GM12878 (cell line): Measurements from ENCODE around the gene PKNOX1. TPM values are rescaled to one million over a fixed set of nuclear protein-coding genes. Genes with fewer than 3 reads are reported as not detected.
"Not testable (repeated sequence)": the region's sequence is repeated elsewhere in the genome, so short reads cannot be mapped to it uniquely, and the experiment has no call there.

Experiments
- ATAC-seq: fragments of 200-7000 bp; cut with Tn5 transposase; 3 replicates; pipeline ENCODE4 v1.9.1; 2020; ENCODE audit warnings: mild to moderate bottlenecking, moderate library complexity
- BruUV-seq: library from RNA; stranded (reverse); fragments of 400-500 nt; replicated peaks from 2 replicates; lab custom pipeline; 2021; lab: Mats Ljungman, UMichigan
- CTCF ChIA-PET: fragments of 300-600 bp; sonication (Branson Sonifier 250); formaldehyde crosslinking; extraction: SDS; loops from one replicate; lab custom pipeline; 2021; ENCODE audit warnings: inconsistent platforms; lab: Yijun Ruan, JAX
- POLR2A ChIA-PET: fragments of 350-600 bp; formaldehyde crosslinking; extraction: SDS; loops from one replicate; lab custom pipeline; 2021; ENCODE audit warnings: inconsistent platforms; lab: Charles Lee
- RAD21 ChIA-PET: fragments of 300-600 bp; sonication (Branson Sonifier 250); formaldehyde crosslinking; loops from one replicate; lab custom pipeline; 2023; ENCODE audit warnings: antibody characterized with exemption; ENCODE audit not compliant: unreplicated experiment; lab: Charles Lee
- SMC1A ChIA-PET: fragments of 300-600 bp; sonication (Branson Sonifier 250); formaldehyde crosslinking; loops from one replicate; lab custom pipeline; 2023; ENCODE audit not compliant: unreplicated experiment, uncharacterized antibody; lab: Charles Lee
- DNase-seq: peaks from one replicate; pipeline ENCODE4 v3.0.0-alpha.2; 2011; ENCODE audit warnings: low read depth, low spot score
- FAIRE-seq: peaks from 3 replicates; lab custom pipeline; 2011; peaks lifted over from hg19 to GRCh38; lab: Jason Lieb, UNC
- H2AFZ ChIP-seq: 2 replicates; pipeline ENCODE4 v1.6.0; 2011; ENCODE audit warnings: low read depth, low read length, control low read depth; ENCODE audit not compliant: control insufficient read depth
- H3K27ac ChIP-seq: 2 replicates; pipeline ENCODE4 v1.5.1; 2011; ENCODE audit warnings: control low read depth; ENCODE audit not compliant: control insufficient read depth, insufficient read depth
- H3K27me3 ChIP-seq, 2 experiments: replicated peaks in 1 of 2; 2 replicates each; pipeline versions ENCODE4 v1.6.0 to v1.6.1; 2011; ENCODE audit warnings: low read length in 1 of 2; ENCODE audit not compliant: control insufficient read depth in 2 of 2, insufficient read depth in 2 of 2
- H3K36me3 ChIP-seq, 2 experiments: 2 replicates each; pipeline ENCODE4 v1.5.1; 2011; ENCODE audit warnings: low read length in 1 of 2; ENCODE audit not compliant: control insufficient read depth in 2 of 2, insufficient read depth in 2 of 2
- H3K4me1 ChIP-seq: 2 replicates; pipeline ENCODE4 v1.6.1; 2011; ENCODE audit warnings: mild to moderate bottlenecking, low read length, moderate library complexity, mixed read lengths; ENCODE audit not compliant: control insufficient read depth, insufficient read depth
- H3K4me2 ChIP-seq: 2 replicates; pipeline ENCODE4 v1.6.0; 2011; ENCODE audit warnings: control low read depth; ENCODE audit not compliant: control insufficient read depth, insufficient read depth
- H3K4me3 ChIP-seq: fragments of 200-600 bp; sonication (generic); 2 replicates; pipeline ENCODE4 v1.5.1; 2016
- H3K79me2 ChIP-seq: 2 replicates; pipeline ENCODE4 v1.6.0; 2011; ENCODE audit warnings: low read length; ENCODE audit not compliant: control insufficient read depth, insufficient read depth
- H3K9ac ChIP-seq: 2 replicates; pipeline ENCODE4 v1.8.0; 2011; ENCODE audit warnings: low read length, control low read depth, mixed read lengths; ENCODE audit not compliant: control insufficient read depth, insufficient read depth
- H3K9me3 ChIP-seq: replicated peaks from 3 replicates; pipeline ENCODE4 v1.5.1; 2011; ENCODE audit warnings: mild to moderate bottlenecking, low read length; ENCODE audit not compliant: control insufficient read depth, insufficient read depth
- H4K20me1 ChIP-seq: 2 replicates; pipeline ENCODE4 v1.6.0; 2011; ENCODE audit not compliant: control insufficient read depth, insufficient read depth
- E2F8 ChIP-seq: fragments of 450-650 bp; IDR thresholded peaks from 2 replicates; pipeline ENCODE4 v1.6.1; 2018; ENCODE audit warnings: mild to moderate bottlenecking, low read depth, moderate library complexity; ENCODE audit not compliant: partially characterized antibody
- PKNOX1 ChIP-seq: fragments of 450-650 bp; IDR thresholded peaks from 2 replicates; pipeline ENCODE4 v1.6.1; 2016; ENCODE audit warnings: mild to moderate bottlenecking
- RELB ChIP-seq: fragments of 450-650 bp; IDR thresholded peaks from 2 replicates; pipeline ENCODE4 v1.6.1; 2017; ENCODE audit warnings: low read depth, mild to moderate bottlenecking, moderate library complexity
- WGBS: methylation state at CpG from one replicate; pipeline ENCODE4 v1.1.6; 2016; ENCODE audit warnings: low lambda C conversion rate; ENCODE audit not compliant: insufficient replicate concordance, insufficient coverage; ENCODE audit errors: missing lambda C conversion rate; 5-methylcytosine and 5-hydroxymethylcytosine counted together
- in situ Hi-C: fragments of 300-500 bp; cut with MboI; formaldehyde crosslinking; loops from 9 replicates; pipeline ENCODE4 v1.14.3; 2018; ENCODE audit warnings: mixed read lengths
- intact Hi-C: fragments of 100-400 bp; cut with micrococcal nuclease; formaldehyde crosslinking; loops from one replicate; pipeline ENCODE4 v1.14.2; 2022; ENCODE audit not compliant: unreplicated experiment
- polyA plus RNA-seq, 11 experiments: library from polyadenylated mRNA; depleted of rRNA in 4 of 11; unstranded in 6 of 11; stranded (reverse) in 5 of 11; fragments of >200 nt; fragmentation: Nextera tagmentation in 4 of 11; fragmentation: Illumina TruSeq in 1 of 11; extraction: Ambion mirVana in 4 of 11; extraction: Trizol in 1 of 11; gene quantifications; 1 replicate in 1 of 11; 2 replicates in 10 of 11; pipeline versions ENCODE4 v1.2.1 to v1.2.3, GENCODE V29; 2011 to 2016; ENCODE audit warnings: inconsistent platforms in 2 of 11, missing spikeins in 2 of 11, low read depth in 1 of 11
- total RNA-seq, 4 experiments: library from RNA; depleted of rRNA in 3 of 4; stranded (reverse); fragments of >200 nt in 3 of 4; fragmentation: Illumina TruSeq in 1 of 4; extraction: Trizol in 1 of 4; gene quantifications; 2 replicates each; pipeline versions ENCODE4 v1.2.1 to v1.2.3, GENCODE V29; 2013 to 2021

The PKNOX1 gene
- total and polyA plus RNA-seq, 10 of the 15 experiments (the other 5 are each of a cell fraction or from before 2014, with no cell fraction given), result 6.9 to 23.7 (median 13.2) TPM

GRCh38 chr21:42925114-42925926 lies 49.0 kb upstream of the PKNOX1 start, which contains the start of gene ERVH48-1 (continued):
- TF ChIP-seq E2F8 (no peak), RELB (no peak), PKNOX1 (no peak)

GRCh38 chr21:42927474-42928200 lies 46.7 kb upstream of the PKNOX1 start:
- H3K36me3 ChIP-seq, H3K9me3 ChIP-seq, H3K27ac ChIP-seq, ATAC-seq, BruUV-seq, POLR2A ChIA-PET, H3K79me2 ChIP-seq, H2AFZ ChIP-seq, H4K20me1 ChIP-seq, H3K4me2 ChIP-seq, FAIRE-seq, H3K9ac ChIP-seq, H3K4me3 ChIP-seq, CTCF ChIA-PET, SMC1A ChIA-PET, RAD21 ChIA-PET, H3K27me3 ChIP-seq, in situ Hi-C loops, DNase-seq: not testable (repeated sequence)
- intact Hi-C loops, result loop anchor here (10.0 kb wide), 1 partner anchor 727 kb away; the partner anchor contains the start of genes HSF2BP and RRP1B
- 88% methylated on average over 19 of the region's 23 CpGs for WGBS
- peaks cover 19% of the 10 kb centered on the region for H3K4me1 ChIP-seq
